Measurements from ENCODE around the gene MAP4K3.

DNA sequence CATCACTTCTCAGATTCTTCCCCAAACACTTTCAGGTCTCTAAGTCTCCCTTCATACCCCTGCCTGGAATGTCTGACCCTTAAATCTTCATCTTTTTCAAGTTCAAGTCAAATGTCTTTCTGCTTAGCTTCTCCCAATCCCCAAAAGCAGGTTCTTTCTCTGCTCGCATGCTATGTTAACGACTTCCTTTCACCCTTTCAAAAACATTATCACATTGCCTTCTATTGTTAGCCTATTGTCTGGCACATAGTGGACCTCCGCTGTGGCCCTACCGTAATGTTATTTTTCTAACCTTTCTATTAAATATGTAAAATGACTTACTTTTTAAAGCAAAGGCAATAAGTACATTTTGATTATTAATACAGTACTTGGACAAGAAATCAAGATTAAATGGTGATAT is 195.5 kb downstream of the MAP4K3 start:
- no peak for TF ChIP-seq CTCF (IDR thresholded peaks at IDR 0.05)
- TF ChIP-seq POLR2A (IDR thresholded peaks at IDR 0.05): no peak

Data from heart left ventricle (tissue), 13 donors.